MM.1S (cell line): Measurements from ENCODE around the gene SFT2D3.

Experiments used
- EZH2phosphoT487 ChIP-seq: fragments of 300-600 bp; sonication (generic); IDR thresholded peaks from 2 replicates; pipeline ENCODE4 v1.6.1; 2018; ENCODE audit warnings: antibody characterized with exemption, low read length
- TF ChIP-seq, protein P1 (sequence below): fragments of 300-600 bp; sonication (generic); IDR thresholded peaks from 2 replicates; pipeline ENCODE4 v1.5.1; 2016; ENCODE audit warnings: antibody characterized with exemption, low read length, mixed read lengths

DNA sequence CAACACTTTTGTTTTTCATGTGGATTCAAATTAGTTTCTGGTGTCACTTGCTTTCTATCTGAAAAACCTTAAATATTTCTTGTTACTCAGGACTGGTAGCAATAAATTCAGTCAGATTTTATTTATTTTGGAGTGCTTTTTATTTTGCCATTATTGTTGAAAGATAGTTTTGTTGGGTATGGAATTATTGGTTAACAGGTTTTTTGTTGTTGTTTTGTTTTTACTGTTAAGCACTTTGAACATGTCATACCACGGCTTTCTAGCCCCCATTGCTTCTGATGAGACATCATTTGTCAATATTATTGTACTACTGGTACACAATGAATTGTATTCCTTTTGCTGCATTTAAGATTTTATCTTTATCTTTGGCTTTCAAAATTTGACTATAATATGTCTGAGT, 12.9 kb upstream of the SFT2D3 start:
- TF ChIP-seq, protein P1, sequence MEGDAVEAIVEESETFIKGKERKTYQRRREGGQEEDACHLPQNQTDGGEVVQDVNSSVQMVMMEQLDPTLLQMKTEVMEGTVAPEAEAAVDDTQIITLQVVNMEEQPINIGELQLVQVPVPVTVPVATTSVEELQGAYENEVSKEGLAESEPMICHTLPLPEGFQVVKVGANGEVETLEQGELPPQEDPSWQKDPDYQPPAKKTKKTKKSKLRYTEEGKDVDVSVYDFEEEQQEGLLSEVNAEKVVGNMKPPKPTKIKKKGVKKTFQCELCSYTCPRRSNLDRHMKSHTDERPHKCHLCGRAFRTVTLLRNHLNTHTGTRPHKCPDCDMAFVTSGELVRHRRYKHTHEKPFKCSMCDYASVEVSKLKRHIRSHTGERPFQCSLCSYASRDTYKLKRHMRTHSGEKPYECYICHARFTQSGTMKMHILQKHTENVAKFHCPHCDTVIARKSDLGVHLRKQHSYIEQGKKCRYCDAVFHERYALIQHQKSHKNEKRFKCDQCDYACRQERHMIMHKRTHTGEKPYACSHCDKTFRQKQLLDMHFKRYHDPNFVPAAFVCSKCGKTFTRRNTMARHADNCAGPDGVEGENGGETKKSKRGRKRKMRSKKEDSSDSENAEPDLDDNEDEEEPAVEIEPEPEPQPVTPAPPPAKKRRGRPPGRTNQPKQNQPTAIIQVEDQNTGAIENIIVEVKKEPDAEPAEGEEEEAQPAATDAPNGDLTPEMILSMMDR, result no peak
- no peak for TF ChIP-seq EZH2phosphoT487
